Large intestine (tissue), 3 donors: ENCODE data around the gene PRSS1. TPM values are rescaled to one million over a fixed set of nuclear protein-coding genes. Genes with fewer than 3 reads are reported as not detected.
A peak's percentile ranks its signal among the peaks of the same experiment; 100 is the strongest.

Source experiments
- DNase-seq, 2 donors: peaks; one replicate each; pipeline versions ENCODE4 v3.0.0 to v3.0.0-alpha.2; 2013
- H3K27ac ChIP-seq: one replicate; pipeline ENCODE4 v1.5.1; 2013; ENCODE audit warnings: low read length
- H3K27me3 ChIP-seq: 2 replicates; pipeline ENCODE4 v1.6.1; 2013; ENCODE audit warnings: low read length; ENCODE audit not compliant: control insufficient read depth, insufficient read depth
- H3K36me3 ChIP-seq: 2 replicates; pipeline ENCODE4 v1.6.1; 2013; ENCODE audit warnings: low read length; ENCODE audit not compliant: control insufficient read depth, insufficient read depth
- H3K4me1 ChIP-seq: one replicate; pipeline ENCODE4 v1.6.1; 2013; ENCODE audit warnings: low read length; ENCODE audit not compliant: control insufficient read depth, insufficient read depth
- H3K4me3 ChIP-seq: one replicate; pipeline ENCODE4 v1.5.1; 2013; ENCODE audit warnings: low read length
- H3K9me3 ChIP-seq: one replicate; pipeline ENCODE4 v1.6.1; 2013; ENCODE audit warnings: mild to moderate bottlenecking, low read depth, low read length, moderate library complexity; ENCODE audit not compliant: control insufficient read depth
- WGBS: methylation state at CpG from one replicate; pipeline ENCODE4 v1.1.5; 2013; ENCODE audit warnings: low lambda C conversion rate; ENCODE audit not compliant: insufficient coverage; 5-methylcytosine and 5-hydroxymethylcytosine counted together
- polyA plus RNA-seq: library from polyadenylated mRNA; unstranded; fragments of 120-200 nt; gene quantifications from one replicate; pipeline ENCODE4 v1.2.1, GENCODE V29; 2013

Gene PRSS1
- polyA plus RNA-seq, 1 donor = 0.15 TPM

GRCh38 chr7:142793156-142793555, 43.9 kb downstream of the PRSS1 start:
- H3K27me3 ChIP-seq = peaks cover 68% of the 10 kb centered on the region
- WGBS = no CpG with 5 or more reads among the region's 5 CpGs

GRCh38 chr7:142795339-142795863, 46.1 kb downstream of the PRSS1 start:
- Histone ChIP-seq H3K27ac (no peak overlapping the region), H3K36me3 (no peaks in the 10 kb centered on the region), H3K9me3 (no peaks in the 10 kb centered on the region), H3K4me1 (peaks cover 7% of the 10 kb centered on the region), H3K4me3 (no peak overlapping the region), H3K27me3 (peaks cover 84% of the 10 kb centered on the region)
- no CpG with 5 or more reads among the region's 5 CpGs for WGBS
- DNase-seq = no peak

More at GRCh38 chr7:142793156-142793555, 43.9 kb downstream of the PRSS1 start:
- H3K36me3 ChIP-seq = no peaks in the 10 kb centered on the region
- no peak for DNase-seq
- H3K4me3 ChIP-seq = no peak overlapping the region
- no peak overlapping the region for H3K27ac ChIP-seq
- no peaks in the 10 kb centered on the region for H3K9me3 ChIP-seq
- H3K4me1 ChIP-seq = peaks cover 7% of the 10 kb centered on the region

DNA sequence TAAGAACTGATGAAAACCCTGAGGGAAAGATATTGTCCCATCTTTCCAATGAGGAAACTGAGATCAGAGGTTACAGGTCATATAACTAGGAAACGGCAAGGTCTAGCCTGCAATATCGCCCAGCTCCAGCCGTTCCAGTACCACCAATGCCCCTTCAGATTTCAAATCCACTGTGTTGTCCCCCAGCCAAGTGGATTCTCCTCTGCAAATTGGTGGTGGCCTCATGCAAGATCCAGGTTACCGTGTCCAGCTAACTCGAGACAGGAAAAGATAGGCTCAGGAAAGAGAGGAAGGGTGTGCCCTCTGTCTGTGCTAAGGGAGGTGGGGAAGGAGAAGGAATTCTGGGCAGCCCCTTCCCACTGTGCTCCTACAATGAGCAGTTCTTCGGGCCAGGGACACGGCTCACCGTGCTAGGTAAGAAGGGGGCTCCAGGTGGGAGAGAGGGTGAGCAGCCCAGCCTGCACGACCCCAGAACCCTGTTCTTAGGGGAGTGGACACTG, 46.8 kb downstream of the PRSS1 start:
- no CpG with 5 or more reads among the region's 9 CpGs for WGBS
- no peak overlapping the region for H3K4me3 ChIP-seq
- no peak for DNase-seq
- no peaks in the 10 kb centered on the region for H3K9me3 ChIP-seq
- H3K36me3 ChIP-seq = no peaks in the 10 kb centered on the region
- H3K27ac ChIP-seq = no peak overlapping the region
- peaks cover 86% of the 10 kb centered on the region for H3K27me3 ChIP-seq
- H3K4me1 ChIP-seq = peaks cover 7% of the 10 kb centered on the region

- Histone ChIP-seq H3K27ac (no peak overlapping the region), H3K9me3 (no peaks in the 10 kb centered on the region), H3K4me1 (peaks cover 7% of the 10 kb centered on the region), H3K36me3 (no peaks in the 10 kb centered on the region), H3K27me3 (peaks cover 86% of the 10 kb centered on the region), H3K4me3 (peak overlapping the region; percentile 18)
- DNase-seq = no peak
- WGBS = no CpG with 5 or more reads among the region's 74 CpGs
Measured at GRCh38 chr7:142796501-142797390, 47.5 kb downstream of the PRSS1 start.

- WGBS = 0% methylated on average over 4 of the region's 33 CpGs
- Histone ChIP-seq H3K36me3 (no peaks in the 10 kb centered on the region), H3K4me1 (peaks cover 7% of the 10 kb centered on the region), H3K9me3 (no peaks in the 10 kb centered on the region), H3K27me3 (peaks cover 82% of the 10 kb centered on the region), H3K27ac (no peak overlapping the region), H3K4me3 (peak overlapping the region; percentile 18)
- no peak for DNase-seq
Measured at GRCh38 chr7:142797391-142798377, 48.4 kb downstream of the PRSS1 start.

DNA sequence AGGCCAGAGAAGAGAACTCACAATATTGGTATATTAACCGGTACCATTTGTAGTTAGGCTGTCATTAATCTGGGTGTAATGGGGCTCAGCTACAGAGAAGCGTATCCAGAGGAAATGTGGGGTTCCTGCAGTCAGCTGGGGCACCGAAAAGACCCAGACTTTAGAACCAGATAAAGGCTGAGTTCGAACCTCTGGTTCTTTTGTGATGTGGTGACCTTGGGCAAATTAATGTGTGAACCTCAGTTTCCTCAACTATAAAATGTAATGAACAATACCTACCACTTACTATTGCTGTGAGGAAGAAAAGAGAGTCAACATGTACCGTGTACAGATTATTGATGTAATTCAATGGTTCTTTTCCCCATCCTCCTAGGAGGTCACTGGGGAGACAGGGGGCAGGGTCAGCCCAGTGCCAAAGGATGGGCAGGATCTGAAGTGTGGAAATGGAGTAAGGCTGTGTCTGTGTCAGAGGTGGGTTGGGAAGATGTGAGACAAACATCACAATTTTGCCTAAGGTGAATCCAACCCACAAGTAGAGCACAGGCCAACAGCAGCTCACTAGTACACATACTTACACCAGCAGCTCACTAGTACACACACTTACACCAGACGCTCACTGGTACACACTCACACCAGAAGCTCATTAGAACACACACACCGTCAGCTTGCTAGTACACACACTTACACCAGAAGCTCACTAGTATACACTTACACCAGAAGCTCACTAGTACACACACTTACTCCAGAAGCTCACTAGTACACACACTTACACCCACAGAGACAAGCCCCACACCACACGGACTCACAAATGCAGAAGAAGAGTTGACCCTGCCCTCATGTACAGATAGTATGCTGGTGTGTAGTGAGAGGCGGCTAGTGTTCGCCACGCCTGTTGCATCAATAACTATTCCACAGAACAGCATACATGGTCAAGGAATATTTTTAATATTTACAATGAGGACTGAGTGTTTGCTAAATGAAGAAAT, 49.5 kb downstream of the PRSS1 start:
- Histone ChIP-seq H3K9me3 (no peaks in the 10 kb centered on the region), H3K36me3 (no peaks in the 10 kb centered on the region), H3K4me3 (no peak overlapping the region), H3K27ac (no peak overlapping the region), H3K4me1 (peaks cover 7% of the 10 kb centered on the region), H3K27me3 (peaks cover 73% of the 10 kb centered on the region)
- no CpG with 5 or more reads among the region's 11 CpGs for whole genome bisulfite sequencing
- no peak for DNase-seq

DNA sequence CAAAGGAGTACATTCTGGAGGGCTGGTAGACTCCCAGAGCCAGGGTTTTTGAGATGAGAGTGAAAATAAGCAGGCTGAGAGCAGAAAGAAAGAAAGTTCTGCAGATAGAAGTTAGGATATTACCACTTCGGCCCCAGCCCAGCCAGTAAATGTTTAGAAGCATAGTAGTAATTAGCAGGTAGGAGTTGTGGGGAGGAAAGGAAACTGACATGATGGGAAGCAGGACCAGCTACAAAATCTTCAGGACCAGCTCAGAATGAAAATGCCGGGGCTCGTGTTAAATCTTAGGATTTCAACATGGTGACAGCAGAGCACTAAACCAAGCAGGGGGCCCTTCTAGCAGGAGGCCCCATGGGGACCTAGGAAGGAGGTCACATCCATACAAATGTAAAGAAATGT, 50.2 kb downstream of the PRSS1 start:
- Histone ChIP-seq H3K27me3 (peaks cover 66% of the 10 kb centered on the region), H3K9me3 (no peaks in the 10 kb centered on the region), H3K4me3 (no peak overlapping the region), H3K27ac (no peak overlapping the region), H3K4me1 (peaks cover 7% of the 10 kb centered on the region), H3K36me3 (no peaks in the 10 kb centered on the region)
- WGBS = 80% methylated on average over 1 of the region's 3 CpGs
- DNase-seq = no peak

- no peak for DNase-seq
- H3K27ac ChIP-seq = no peak overlapping the region
- no peaks in the 10 kb centered on the region for H3K9me3 ChIP-seq
- H3K4me3 ChIP-seq = no peak overlapping the region
- no peaks in the 10 kb centered on the region for H3K36me3 ChIP-seq
- H3K4me1 ChIP-seq = peaks cover 7% of the 10 kb centered on the region
- 100% methylated on average over 1 of the region's 1 CpG for WGBS
- H3K27me3 ChIP-seq = peaks cover 64% of the 10 kb centered on the region
Measured at GRCh38 chr7:142800088-142800487, 50.8 kb downstream of the PRSS1 start.

- no peak for DNase-seq
- no CpG with 5 or more reads among the region's 7 CpGs for WGBS
- peaks cover 63% of the 10 kb centered on the region for H3K27me3 ChIP-seq
- no peak overlapping the region for H3K27ac ChIP-seq
- peaks cover 7% of the 10 kb centered on the region for H3K4me1 ChIP-seq
- no peaks in the 10 kb centered on the region for H3K36me3 ChIP-seq
- H3K9me3 ChIP-seq = no peaks in the 10 kb centered on the region
- no peak overlapping the region for H3K4me3 ChIP-seq
Measured at GRCh38 chr7:142800699-142801260, 51.5 kb downstream of the PRSS1 start.
